GM18517 (cell line): ENCODE measurements around the gene C6orf89.

ENCODE experiments used
- ATAC-seq: cut with Tn5 transposase; IDR thresholded peaks from one replicate; pipeline ENCODE4 v1.9.1; 2021; ENCODE audit warnings: mild to moderate bottlenecking, moderate library complexity; ENCODE audit not compliant: unreplicated experiment

C6orf89 gene

GRCh38 chr6:36885461-36886401, at the start of gene C6orf89:
Gene C6orf89, plus strand, starts transcription at chr6:36885952. Its CDS starts 13,493 bp downstream, at chr6:36899445.
- peak; percentile 96 for ATAC-seq

- no peak for ATAC-seq
Observed at GRCh38 chr6:36836111-36837021, 49.4 kb upstream of the C6orf89 start.

GRCh38 chr6:36837022-36837339, 48.8 kb upstream of the C6orf89 start:
- ATAC-seq: no peak

- no peak for ATAC-seq
Observed at GRCh38 chr6:36837686-36838085, 48.1 kb upstream of the C6orf89 start.

GRCh38 chr6:36838896-36839748, 46.6 kb upstream of the C6orf89 start, which contains the start of gene CPNE5:
Gene CPNE5, minus strand, starts transcription at chr6:36839444. Its CDS starts 67 bp downstream, at chr6:36839377.
- no peak for ATAC-seq

GRCh38 chr6:36839749-36840431, 45.9 kb upstream of the C6orf89 start:
- ATAC-seq: no peak

GRCh38 chr6:36840432-36841403, 45.0 kb upstream of the C6orf89 start:
- no peak for ATAC-seq

- ATAC-seq: no peak
Observed at GRCh38 chr6:36841756-36842155, 44.0 kb upstream of the C6orf89 start.

- ATAC-seq: no peak
Observed at GRCh38 chr6:36843170-36843569, 42.6 kb upstream of the C6orf89 start.

- no peak for ATAC-seq
Observed at GRCh38 chr6:36844232-36845170, 41.3 kb upstream of the C6orf89 start.

GRCh38 chr6:36845233-36845632, 40.5 kb upstream of the C6orf89 start:
- no peak for ATAC-seq

GRCh38 chr6:36847152-36847551, 38.6 kb upstream of the C6orf89 start:
- no peak for ATAC-seq

GRCh38 chr6:36847991-36848390, 37.8 kb upstream of the C6orf89 start:
- no peak for ATAC-seq

GRCh38 chr6:36848658-36849441, 36.9 kb upstream of the C6orf89 start:
- no peak for ATAC-seq

GRCh38 chr6:36850021-36850420, 35.7 kb upstream of the C6orf89 start:
- no peak for ATAC-seq

- ATAC-seq: no peak
Observed at GRCh38 chr6:36851149-36851614, 34.6 kb upstream of the C6orf89 start.

- no peak for ATAC-seq
Observed at GRCh38 chr6:36851626-36852025, 34.1 kb upstream of the C6orf89 start.
